GM12892 (cell line): ENCODE measurements around the gene RFXANK.

Experiments used
- DNase-seq: peaks from one replicate; pipeline ENCODE4 v3.0.0; 2011; ENCODE audit not compliant: insufficient read length
- FAIRE-seq: peaks from 2 replicates; lab custom pipeline; 2011; peaks lifted over from hg19 to GRCh38; lab: Jason Lieb, UNC
- POLR2A ChIP-seq: IDR thresholded peaks from 2 replicates; pipeline ENCODE4 v1.6.1; 2011; ENCODE audit warnings: low read depth, low read length, control low read depth
- POLR2AphosphoS5 ChIP-seq: IDR thresholded peaks from 2 replicates; pipeline ENCODE4 v1.6.1; 2011; ENCODE audit warnings: low read depth, low read length, control low read depth
- TAF1 ChIP-seq: IDR thresholded peaks from 2 replicates; pipeline ENCODE4 v1.6.1; 2011; ENCODE audit warnings: low read depth, mild to moderate bottlenecking, control low read depth, low read length, borderline replicate concordance

Gene RFXANK

GRCh38 chr19:19201697-19202630, 9.9 kb downstream of the RFXANK start:
- no peak for DNase-seq
- FAIRE-seq, result no peak
- TF ChIP-seq POLR2A (no peak), POLR2AphosphoS5 (no peak), TAF1 (no peak)

GRCh38 chr19:19202707-19203011, 10.6 kb downstream of the RFXANK start:
- no peak for DNase-seq
- peak; percentile 66 for FAIRE-seq
- TF ChIP-seq POLR2AphosphoS5 (no peak; the same call in 1 of the 2 replicates), TAF1 (no peak), POLR2A (0 out of 2 replicates have a peak, but pooled peaks have one; percentile 12)

GRCh38 chr19:19203012-19203856, 11.2 kb downstream of the RFXANK start, which contains the start of gene NR2C2AP:
Gene NR2C2AP (minus strand): TSS chr19:19203414. CDS start chr19:19203060, 354 bp downstream.
- TF ChIP-seq POLR2A (peak; percentile 38; the same call in 1 of the 2 replicates), POLR2AphosphoS5 (peak; percentile 21), TAF1 (0 out of 2 replicates have a peak, but pooled peaks have one; percentile 12)
- DNase-seq, result peak; percentile 98
- FAIRE-seq, result peak; percentile 95

- TF ChIP-seq TAF1, result no peak
- no peak for TF ChIP-seq POLR2AphosphoS5
- TF ChIP-seq POLR2A, result no peak
- FAIRE-seq (no peak), DNase-seq (no peak)
Observed at GRCh38 chr19:19204181-19204580, 12.1 kb downstream of the RFXANK start.

- TF ChIP-seq TAF1, result no peak
- TF ChIP-seq POLR2AphosphoS5, result no peak
- no peak for TF ChIP-seq POLR2A
- FAIRE-seq, result no peak
- no peak for DNase-seq
Observed at GRCh38 chr19:19205416-19206410, 13.7 kb downstream of the RFXANK start.

- FAIRE-seq, result no peak
- TF ChIP-seq TAF1, result no peak
- no peak for TF ChIP-seq POLR2A
- TF ChIP-seq POLR2AphosphoS5, result no peak
Observed at GRCh38 chr19:19206938-19207337, 14.9 kb downstream of the RFXANK start.

GRCh38 chr19:19207637-19208572, 15.8 kb downstream of the RFXANK start:
- FAIRE-seq, result no peak

More at GRCh38 chr19:19206938-19207337, 14.9 kb downstream of the RFXANK start:
- no peak for DNase-seq

GRCh38 chr19:19209372-19209771, 17.3 kb downstream of the RFXANK start:
- FAIRE-seq, result no peak
- DNase-seq, result no peak

More at GRCh38 chr19:19207637-19208572, 15.8 kb downstream of the RFXANK start:
- DNase-seq, result no peak
- TF ChIP-seq POLR2AphosphoS5, result no peak
- no peak for TF ChIP-seq TAF1
- no peak for TF ChIP-seq POLR2A

GRCh38 chr19:19211499-19212420, 19.7 kb downstream of the RFXANK start, which contains the start of gene NCAN:
Gene NCAN (plus strand): TSS chr19:19211958. CDS start chr19:19216954, 4,996 bp downstream.
- FAIRE-seq (no peak), DNase-seq (no peak)
- TF ChIP-seq TAF1, result no peak
- no peak for TF ChIP-seq POLR2A
- TF ChIP-seq POLR2AphosphoS5, result no peak

More at GRCh38 chr19:19209372-19209771, 17.3 kb downstream of the RFXANK start:
- TF ChIP-seq POLR2AphosphoS5 (no peak), TAF1 (no peak)
